ENCODE results near the gene SPARCL1.
"Not testable (repeated sequence)": the region's sequence is repeated elsewhere in the genome, so short reads cannot be mapped to it uniquely, and the experiment has no call there.

SPARCL1 gene

GRCh38 chr4:87502580-87503238 is 26.5 kb downstream of the SPARCL1 start:
- no peak for DNase-seq (ENCODE audit: low read depth, low spot score)

- no peak for DNase-seq (ENCODE audit: low read depth, low spot score)
Measured at GRCh38 chr4:87500092-87500462, 29.1 kb downstream of the SPARCL1 start.

- no peak for DNase-seq (ENCODE audit: low read depth, low spot score)
Measured at GRCh38 chr4:87499403-87500091, 29.6 kb downstream of the SPARCL1 start.

- DNase-seq (ENCODE audit: low read depth, low spot score) = no peak
Measured at GRCh38 chr4:87498446-87498900, 30.7 kb downstream of the SPARCL1 start.

- DNase-seq (ENCODE audit: low read depth, low spot score) = no peak
Measured at GRCh38 chr4:87497578-87497977, 31.6 kb downstream of the SPARCL1 start.

GRCh38 chr4:87497159-87497558 is 32.0 kb downstream of the SPARCL1 start:
- no peak for DNase-seq (ENCODE audit: low read depth, low spot score)

- DNase-seq (ENCODE audit: low read depth, low spot score) = no peak
Measured at GRCh38 chr4:87493115-87493514, 36.1 kb downstream of the SPARCL1 start.

- DNase-seq (ENCODE audit: low read depth, low spot score) = not testable (repeated sequence)
Measured at GRCh38 chr4:87491851-87492250, 37.3 kb downstream of the SPARCL1 start.

- DNase-seq (ENCODE audit: low read depth, low spot score) = no peak
Measured at GRCh38 chr4:87491436-87491835, 37.7 kb downstream of the SPARCL1 start.

- no peak for DNase-seq (ENCODE audit: low read depth, low spot score)
Measured at GRCh38 chr4:87490664-87491369, 38.4 kb downstream of the SPARCL1 start.

- DNase-seq (ENCODE audit: low read depth, low spot score) = no peak
Measured at GRCh38 chr4:87489678-87490077, 39.5 kb downstream of the SPARCL1 start.

- not testable (repeated sequence) for DNase-seq (ENCODE audit: low read depth, low spot score)
Measured at GRCh38 chr4:87488666-87489065, 40.5 kb downstream of the SPARCL1 start.

GRCh38 chr4:87483247-87483646 is 45.9 kb downstream of the SPARCL1 start:
- not testable (repeated sequence) for DNase-seq (ENCODE audit: low read depth, low spot score)

GRCh38 chr4:87481377-87481776 is 47.8 kb downstream of the SPARCL1 start:
- no peak for DNase-seq (ENCODE audit: low read depth, low spot score)

GRCh38 chr4:87478732-87479250 is 50.4 kb downstream of the SPARCL1 start:
- no peak for DNase-seq (ENCODE audit: low read depth, low spot score)

GRCh38 chr4:87476934-87477333 is 52.2 kb downstream of the SPARCL1 start:
- no peak for DNase-seq (ENCODE audit: low read depth, low spot score)

GRCh38 chr4:87469390-87469789 is 59.8 kb downstream of the SPARCL1 start:
- DNase-seq (ENCODE audit: low read depth, low spot score) = no peak

- no peak for DNase-seq (ENCODE audit: low read depth, low spot score)
Measured at GRCh38 chr4:87465739-87466366, 63.3 kb downstream of the SPARCL1 start.

- DNase-seq (ENCODE audit: low read depth, low spot score) = no peak
Measured at GRCh38 chr4:87462102-87462501, 67.1 kb downstream of the SPARCL1 start.

GRCh38 chr4:87461281-87461700 is 67.9 kb downstream of the SPARCL1 start:
- no peak for DNase-seq (ENCODE audit: low read depth, low spot score)

- no peak for DNase-seq (ENCODE audit: low read depth, low spot score)
Measured at GRCh38 chr4:87458913-87459312, 70.3 kb downstream of the SPARCL1 start.

GRCh38 chr4:87451537-87451936 is 77.6 kb downstream of the SPARCL1 start:
- no peak for DNase-seq (ENCODE audit: low read depth, low spot score)
